Uterus (tissue), 4 donors: ENCODE data around the gene TNS2. TPM values are rescaled to one million over a fixed set of nuclear protein-coding genes. Genes with fewer than 3 reads are reported as not detected.
"Not testable (repeated sequence)": the region's sequence is repeated elsewhere in the genome, so short reads cannot be mapped to it uniquely, and the experiment has no call there.

Experiments
- DNase-seq, 2 donors: peaks; one replicate each; pipeline ENCODE4 v3.0.0-alpha.2; 2019 to 2020
- H3K27ac ChIP-seq, 2 donors: fragments of 200-600 bp; sonication (generic); 1 replicate in 1 of 2; 2 replicates in 1 of 2; pipeline ENCODE4 v1.5.1; 2016 to 2018
- H3K27me3 ChIP-seq, 2 donors: fragments of 200-600 bp; sonication (generic); one replicate each; pipeline ENCODE4 v1.5.1; 2018 to 2019; ENCODE audit warnings: control low read depth in 1 of 2
- H3K36me3 ChIP-seq, 2 donors: fragments of 200-600 bp; sonication (generic); one replicate each; pipeline ENCODE4 v1.5.1; 2019; ENCODE audit warnings: control low read depth in 1 of 2
- H3K4me1 ChIP-seq, 2 donors: fragments of 200-600 bp; sonication (generic); one replicate each; pipeline ENCODE4 v1.5.1; 2018 to 2019; ENCODE audit warnings: control low read depth in 1 of 2
- H3K4me3 ChIP-seq, 2 donors: fragments of 200-600 bp; sonication (generic); 1 replicate in 1 of 2; 2 replicates in 1 of 2; pipeline ENCODE4 v1.5.1; 2018 to 2019; ENCODE audit warnings: mild to moderate bottlenecking in 1 of 2
- H3K9me3 ChIP-seq, 2 donors: fragments of 200-600 bp; sonication (generic); one replicate each; pipeline ENCODE4 v1.5.1; 2019; ENCODE audit warnings: control low read depth in 1 of 2
- POLR2A ChIP-seq, 2 donors: fragments of 450-650 bp; IDR thresholded peaks; one replicate each; pipeline ENCODE4 v1.6.1; 2016; ENCODE audit warnings: antibody characterized with exemption in 2 of 2, mild to moderate bottlenecking in 1 of 2, moderate library complexity in 1 of 2
- intact Hi-C: fragments of 100-400 bp; cut with DNase I; formaldehyde crosslinking; loops from one replicate; pipeline ENCODE4 v1.15.1; 2023; ENCODE audit warnings: low total_unique reads
- total RNA-seq, 4 donors: library from RNA; depleted of rRNA in 3 of 4; stranded (reverse); fragments of >200 nt in 3 of 4; gene quantifications; one replicate each; pipeline versions ENCODE4 v1.1.0 to v1.2.4, GENCODE V29; 2014 to 2023
- TF ChIP-seq, protein P1 (sequence below), 4 experiments: fragments of 200-600 bp in 2 of 4; fragments of 450-650 bp in 2 of 4; sonication (generic) in 2 of 4; IDR thresholded peaks; one replicate each; pipeline ENCODE4 v1.5.1; 2016 to 2019; ENCODE audit warnings: antibody characterized with exemption in 4 of 4, mild to moderate bottlenecking in 2 of 4, moderate library complexity in 1 of 4
- donor health status: DM: yes; HTN: yes; CAD: no.

The TNS2 gene
- total RNA-seq, 4 donors from 2014 or later, result 64.0 to 394 (median 112) TPM

DNA sequence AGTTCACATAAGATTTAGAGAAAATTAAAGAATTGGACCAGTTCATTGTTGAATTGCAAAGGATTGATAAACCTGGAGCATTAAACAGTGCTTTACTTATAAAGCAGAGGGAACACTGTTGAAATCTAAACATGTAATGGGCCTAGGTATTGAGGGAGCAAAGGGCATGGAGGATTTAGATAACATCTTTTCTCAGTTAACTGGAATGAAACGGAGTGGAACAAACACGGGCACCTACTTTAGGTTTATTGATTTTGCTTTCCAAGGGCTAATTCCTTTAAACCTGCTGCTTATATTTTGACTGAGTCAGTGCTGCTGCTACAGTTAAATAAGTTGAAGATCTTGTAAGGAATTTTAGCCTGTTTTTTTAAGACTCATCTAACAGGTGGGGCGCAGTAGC is 38.0 kb upstream of the TNS2 start:
- Histone ChIP-seq H3K4me1 (peaks cover 9 to 15% of the 10 kb centered on the region in 2 donors), H3K36me3 (no peaks in the 10 kb centered on the region), H3K27ac (no peak overlapping the region), H3K27me3 (no peaks in the 10 kb centered on the region), H3K4me3 (no peak overlapping the region), H3K9me3 (no peaks in the 10 kb centered on the region)
- no peak for TF ChIP-seq POLR2A (IDR thresholded peaks at IDR 0.05)
- TF ChIP-seq, protein P1, sequence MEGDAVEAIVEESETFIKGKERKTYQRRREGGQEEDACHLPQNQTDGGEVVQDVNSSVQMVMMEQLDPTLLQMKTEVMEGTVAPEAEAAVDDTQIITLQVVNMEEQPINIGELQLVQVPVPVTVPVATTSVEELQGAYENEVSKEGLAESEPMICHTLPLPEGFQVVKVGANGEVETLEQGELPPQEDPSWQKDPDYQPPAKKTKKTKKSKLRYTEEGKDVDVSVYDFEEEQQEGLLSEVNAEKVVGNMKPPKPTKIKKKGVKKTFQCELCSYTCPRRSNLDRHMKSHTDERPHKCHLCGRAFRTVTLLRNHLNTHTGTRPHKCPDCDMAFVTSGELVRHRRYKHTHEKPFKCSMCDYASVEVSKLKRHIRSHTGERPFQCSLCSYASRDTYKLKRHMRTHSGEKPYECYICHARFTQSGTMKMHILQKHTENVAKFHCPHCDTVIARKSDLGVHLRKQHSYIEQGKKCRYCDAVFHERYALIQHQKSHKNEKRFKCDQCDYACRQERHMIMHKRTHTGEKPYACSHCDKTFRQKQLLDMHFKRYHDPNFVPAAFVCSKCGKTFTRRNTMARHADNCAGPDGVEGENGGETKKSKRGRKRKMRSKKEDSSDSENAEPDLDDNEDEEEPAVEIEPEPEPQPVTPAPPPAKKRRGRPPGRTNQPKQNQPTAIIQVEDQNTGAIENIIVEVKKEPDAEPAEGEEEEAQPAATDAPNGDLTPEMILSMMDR (IDR thresholded peaks at IDR 0.05), result no peak
- DNase-seq, result no peak
- intact Hi-C loops, result no loop called here

DNA sequence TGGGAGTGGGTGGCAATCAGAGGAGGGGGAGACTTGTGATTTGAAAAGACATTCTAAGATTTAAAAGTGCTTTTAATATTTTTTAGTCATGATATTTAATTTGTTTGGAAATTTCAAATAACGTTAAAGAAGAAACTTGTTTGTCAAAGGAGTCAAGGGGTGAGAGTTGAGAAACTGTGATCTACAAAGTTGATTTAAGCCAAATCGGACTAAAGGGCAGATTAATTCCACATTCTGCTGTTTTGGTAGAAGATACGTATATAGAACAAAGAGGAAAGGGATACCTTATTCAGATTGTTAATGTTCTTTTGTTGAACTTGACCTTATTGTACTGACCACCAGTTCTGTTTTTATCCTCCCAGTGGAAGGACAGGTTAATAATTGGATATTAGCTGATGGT is 36.9 kb upstream of the TNS2 start:
- Histone ChIP-seq H3K4me1 (peaks cover 9 to 12% of the 10 kb centered on the region in 2 donors), H3K27ac (no peak overlapping the region), H3K36me3 (no peaks in the 10 kb centered on the region), H3K9me3 (no peaks in the 10 kb centered on the region), H3K27me3 (no peaks in the 10 kb centered on the region), H3K4me3 (no peak overlapping the region)
- DNase-seq, result no peak
- intact Hi-C loops, result no loop called here
- TF ChIP-seq, protein P1 (IDR thresholded peaks at IDR 0.05), result no peak
- TF ChIP-seq POLR2A (IDR thresholded peaks at IDR 0.05), result no peak

DNA sequence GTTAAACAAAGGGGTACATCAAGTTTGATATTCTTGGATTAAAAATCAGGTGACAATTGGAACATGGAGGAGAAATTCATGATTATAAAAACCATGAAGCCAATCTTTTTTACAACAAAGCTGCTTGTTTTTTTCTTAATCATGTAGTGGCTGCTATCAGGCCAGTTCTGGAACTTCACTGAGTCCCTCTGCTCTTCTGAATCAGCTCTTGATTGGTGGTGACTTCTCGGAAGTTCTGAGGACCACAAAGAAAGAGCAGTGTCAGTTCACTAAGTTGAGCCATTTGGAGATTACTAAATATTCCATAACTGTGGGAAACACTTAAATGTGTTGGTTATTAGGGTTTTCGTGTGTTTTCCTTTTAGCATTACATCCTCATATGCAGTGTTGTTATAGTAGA is 35.2 kb upstream of the TNS2 start:
- TF ChIP-seq POLR2A (IDR thresholded peaks at IDR 0.05), result no peak
- TF ChIP-seq, protein P1 (IDR thresholded peaks at IDR 0.05), result no peak
- peaks cover 0 to 2% of the 10 kb centered on the region in 2 donors for H3K36me3 ChIP-seq
- no peaks in the 10 kb centered on the region for H3K9me3 ChIP-seq
- intact Hi-C loops, result no loop called here
- no peak overlapping the region for H3K4me3 ChIP-seq
- H3K4me1 ChIP-seq, result no peaks in the 10 kb centered on the region
- H3K27me3 ChIP-seq, result no peaks in the 10 kb centered on the region
- no peak for DNase-seq
- H3K27ac ChIP-seq, result no peak overlapping the region

DNA sequence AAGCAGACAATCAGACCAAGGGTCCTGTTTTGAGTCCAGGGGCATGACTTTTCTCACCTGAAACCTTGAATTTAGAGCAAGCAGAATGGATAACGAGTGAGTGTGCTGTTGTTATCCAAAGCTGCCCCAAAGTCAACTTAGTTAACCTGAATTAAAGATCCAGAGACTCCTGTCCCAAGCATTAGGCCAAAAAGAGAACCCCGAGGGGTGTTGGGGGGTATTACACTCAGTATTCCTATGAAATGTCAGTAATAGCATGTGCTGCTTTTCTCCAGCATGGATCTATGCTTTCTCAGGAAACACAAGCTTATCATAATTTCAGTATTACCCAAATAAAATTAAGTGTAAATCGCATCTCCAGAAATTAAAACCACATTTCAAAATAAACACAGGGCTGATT is 24.6 kb upstream of the TNS2 start:
- no peak for DNase-seq

DNA sequence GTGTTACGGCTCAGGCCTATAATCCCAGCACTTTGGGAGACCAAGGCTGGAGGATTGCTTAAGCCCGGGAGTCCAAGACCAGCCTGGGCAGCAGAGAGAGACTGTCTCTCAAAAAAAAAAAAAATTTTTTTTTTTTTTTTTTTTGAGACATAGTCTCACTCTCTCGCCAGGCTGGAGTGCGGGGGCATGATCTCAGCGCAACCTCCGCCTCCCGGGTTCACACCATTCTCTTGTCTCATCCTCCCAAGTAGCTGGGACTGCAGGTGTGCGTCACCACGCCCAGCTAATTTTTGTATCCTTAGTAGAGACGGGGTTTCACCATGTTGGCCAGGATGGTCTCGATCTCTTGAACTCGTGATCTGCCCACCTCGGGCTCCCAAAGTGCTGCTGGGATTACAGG is 22.9 kb upstream of the TNS2 start:
- DNase-seq, H3K36me3 ChIP-seq, H3K4me1 ChIP-seq, H3K4me3 ChIP-seq, H3K27ac ChIP-seq, H3K9me3 ChIP-seq, H3K27me3 ChIP-seq, intact Hi-C loops: not testable (repeated sequence)

More for the DNA sequence above, 24.6 kb upstream of the TNS2 start:
- no peaks in the 10 kb centered on the region for H3K4me1 ChIP-seq
- TF ChIP-seq, protein P1 (IDR thresholded peaks at IDR 0.05), result no peak
- TF ChIP-seq POLR2A (IDR thresholded peaks at IDR 0.05), result no peak
- no peaks in the 10 kb centered on the region for H3K36me3 ChIP-seq
- H3K27ac ChIP-seq, result no peak overlapping the region
- no peaks in the 10 kb centered on the region for H3K27me3 ChIP-seq
- no peaks in the 10 kb centered on the region for H3K9me3 ChIP-seq
- no peak overlapping the region for H3K4me3 ChIP-seq
- intact Hi-C loops, result no loop called here

DNA sequence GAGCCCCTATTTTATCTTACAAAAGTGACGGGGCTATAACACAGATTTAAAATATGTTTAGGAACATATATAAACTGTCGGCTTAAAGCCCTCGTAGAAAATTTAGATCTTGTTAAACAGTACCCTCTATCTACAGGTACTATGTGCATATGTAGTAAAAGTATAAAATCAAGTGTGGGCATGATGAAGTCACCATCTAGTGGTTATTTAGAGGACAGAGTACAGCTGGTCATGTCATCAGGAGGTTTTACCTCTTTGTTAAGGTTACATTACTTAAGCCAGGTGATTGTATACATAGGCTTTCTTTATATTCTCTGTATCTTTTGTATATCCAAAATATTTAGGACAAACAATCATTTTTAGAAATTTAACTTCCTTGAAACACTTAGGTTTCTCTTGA is 18.2 kb upstream of the TNS2 start:
- Histone ChIP-seq H3K36me3 (no peaks in the 10 kb centered on the region), H3K4me3 (no peak overlapping the region), H3K9me3 (no peaks in the 10 kb centered on the region), H3K4me1 (no peaks in the 10 kb centered on the region), H3K27me3 (no peaks in the 10 kb centered on the region), H3K27ac (no peak overlapping the region)
- no peak for DNase-seq
- TF ChIP-seq, protein P1 (IDR thresholded peaks at IDR 0.05), result no peak
- no peak for TF ChIP-seq POLR2A (IDR thresholded peaks at IDR 0.05)
- intact Hi-C loops, result no loop called here

DNA sequence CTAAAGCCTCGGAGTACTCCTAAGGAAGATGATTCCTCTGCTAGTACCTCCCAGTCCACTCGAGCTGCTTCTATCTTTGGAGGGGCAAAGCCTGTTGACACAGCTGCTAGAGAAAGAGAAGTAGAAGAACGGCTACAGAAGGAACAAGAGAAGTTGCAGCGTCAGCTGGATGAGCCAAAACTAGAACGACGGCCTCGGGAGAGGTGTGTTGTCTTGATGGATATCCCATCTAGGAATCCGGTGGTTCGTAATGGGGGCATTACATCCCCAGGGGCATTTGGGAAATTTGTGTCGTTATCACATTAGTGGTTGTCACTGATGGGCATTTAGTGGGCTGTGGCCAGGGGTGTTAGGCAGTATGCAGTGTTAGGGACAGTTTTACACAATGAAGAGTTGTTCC is 16.0 kb upstream of the TNS2 start:
- H3K27me3 ChIP-seq, H3K9me3 ChIP-seq, DNase-seq, intact Hi-C loops, H3K27ac ChIP-seq, H3K4me1 ChIP-seq, H3K36me3 ChIP-seq, H3K4me3 ChIP-seq: not testable (repeated sequence)
